ENCODE results near the gene SLC44A1. TPM values are rescaled to one million over a fixed set of nuclear protein-coding genes. Genes with fewer than 3 reads are reported as not detected.

The SLC44A1 gene
- total RNA-seq, 1 experiment from 2014 or later, result 15.2 TPM

DNA sequence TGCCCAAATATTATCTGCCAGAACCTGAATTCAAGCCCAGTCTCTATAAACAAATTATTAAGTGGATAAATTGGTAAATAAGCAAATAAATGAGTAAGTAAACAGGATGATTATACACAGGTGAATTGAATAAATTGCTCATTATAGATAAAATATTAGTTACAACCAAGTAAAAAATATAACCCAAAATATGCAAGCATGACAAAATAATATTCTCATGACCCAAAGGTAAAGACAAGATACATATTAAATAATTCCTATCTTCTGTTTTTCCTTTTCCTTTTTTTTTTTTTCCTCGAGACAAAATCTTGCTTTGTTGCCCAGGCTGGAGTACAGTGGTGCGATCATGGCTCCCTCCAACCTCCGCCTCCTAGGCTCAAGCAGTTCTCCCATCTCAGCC lies 182.2 kb downstream of the SLC44A1 start:
- Mint-ChIP-seq H3K4me1 (ENCODE audit: insufficient read depth, unreplicated experiment) (no peaks in the 10 kb centered on the region), H3K9me3 (ENCODE audit: unreplicated experiment) (no peaks in the 10 kb centered on the region), H3K27ac (ENCODE audit: low read depth, unreplicated experiment) (no peak overlapping the region), H3K36me3 (ENCODE audit: insufficient read depth, unreplicated experiment) (no peaks in the 10 kb centered on the region), H3K27me3 (ENCODE audit: insufficient read depth, unreplicated experiment) (no peaks in the 10 kb centered on the region), H3K4me3 (ENCODE audit: unreplicated experiment) (no peak overlapping the region)
- BruUV-seq (replicated peaks), result no TSS peak
- ChIA-PET CTCF (interaction anchor here (0.7 to 2.3 kb wide), 4 partner anchors 8 to 258 kb away, joined by 3 to 7 read pairs (median 4); no protein-coding TSS in a partner anchor), POLR2A (no interaction called here)
- DNase-seq (ENCODE audit: unreplicated experiment), result no peak
- intact Hi-C loops (cut with micrococcal nuclease), result loop anchor here (5.0 kb wide), 1 partner anchor 131 kb away; the partner anchor contains the start of gene FKTN
- TF ChIP-seq, protein P1, sequence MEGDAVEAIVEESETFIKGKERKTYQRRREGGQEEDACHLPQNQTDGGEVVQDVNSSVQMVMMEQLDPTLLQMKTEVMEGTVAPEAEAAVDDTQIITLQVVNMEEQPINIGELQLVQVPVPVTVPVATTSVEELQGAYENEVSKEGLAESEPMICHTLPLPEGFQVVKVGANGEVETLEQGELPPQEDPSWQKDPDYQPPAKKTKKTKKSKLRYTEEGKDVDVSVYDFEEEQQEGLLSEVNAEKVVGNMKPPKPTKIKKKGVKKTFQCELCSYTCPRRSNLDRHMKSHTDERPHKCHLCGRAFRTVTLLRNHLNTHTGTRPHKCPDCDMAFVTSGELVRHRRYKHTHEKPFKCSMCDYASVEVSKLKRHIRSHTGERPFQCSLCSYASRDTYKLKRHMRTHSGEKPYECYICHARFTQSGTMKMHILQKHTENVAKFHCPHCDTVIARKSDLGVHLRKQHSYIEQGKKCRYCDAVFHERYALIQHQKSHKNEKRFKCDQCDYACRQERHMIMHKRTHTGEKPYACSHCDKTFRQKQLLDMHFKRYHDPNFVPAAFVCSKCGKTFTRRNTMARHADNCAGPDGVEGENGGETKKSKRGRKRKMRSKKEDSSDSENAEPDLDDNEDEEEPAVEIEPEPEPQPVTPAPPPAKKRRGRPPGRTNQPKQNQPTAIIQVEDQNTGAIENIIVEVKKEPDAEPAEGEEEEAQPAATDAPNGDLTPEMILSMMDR (IDR thresholded peaks at IDR 0.05; ENCODE audit: unreplicated experiment), result no peak

DNA sequence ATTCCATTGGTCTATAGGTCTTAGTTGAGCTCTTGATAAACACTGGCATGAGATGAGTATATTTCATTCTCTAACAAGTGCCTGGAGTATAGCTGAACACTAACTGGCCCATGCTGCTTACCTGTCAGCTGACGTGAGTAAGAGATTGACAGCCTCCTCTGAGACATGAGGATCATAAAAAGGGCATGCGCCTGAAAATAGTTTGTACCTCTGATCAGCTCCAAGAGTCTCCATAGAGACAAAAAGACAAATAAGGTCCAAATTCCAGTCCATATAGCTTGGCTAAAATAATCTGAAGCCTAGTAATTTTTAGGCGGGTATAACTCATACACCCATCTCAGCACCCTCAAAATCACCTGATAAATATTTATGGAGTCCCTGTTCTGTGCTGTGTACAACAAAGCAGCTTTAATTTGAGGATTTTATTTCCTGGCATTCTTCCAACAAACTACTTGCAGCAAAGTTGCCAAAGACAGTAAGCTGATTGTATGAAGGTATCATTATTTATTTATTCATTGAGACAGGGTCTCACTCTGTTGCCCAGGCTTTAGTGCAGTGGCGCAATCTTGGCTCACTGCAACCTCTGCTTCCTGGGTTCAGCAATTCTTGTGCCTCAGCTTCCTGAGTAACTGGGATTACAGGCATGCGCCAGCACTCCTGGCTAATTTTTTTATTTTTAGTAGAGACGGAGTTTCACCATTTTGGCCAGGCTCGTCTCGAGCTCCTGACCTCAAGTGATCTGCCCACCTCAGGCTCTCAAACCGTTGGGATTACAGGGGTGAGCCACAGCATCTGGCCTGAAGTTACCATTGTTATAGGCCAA lies 187.2 kb downstream of the SLC44A1 start:
- H3K9me3 Mint-ChIP-seq (ENCODE audit: unreplicated experiment), result peaks cover 8% of the 10 kb centered on the region
- no TSS peak for BruUV-seq (replicated peaks)

DNA sequence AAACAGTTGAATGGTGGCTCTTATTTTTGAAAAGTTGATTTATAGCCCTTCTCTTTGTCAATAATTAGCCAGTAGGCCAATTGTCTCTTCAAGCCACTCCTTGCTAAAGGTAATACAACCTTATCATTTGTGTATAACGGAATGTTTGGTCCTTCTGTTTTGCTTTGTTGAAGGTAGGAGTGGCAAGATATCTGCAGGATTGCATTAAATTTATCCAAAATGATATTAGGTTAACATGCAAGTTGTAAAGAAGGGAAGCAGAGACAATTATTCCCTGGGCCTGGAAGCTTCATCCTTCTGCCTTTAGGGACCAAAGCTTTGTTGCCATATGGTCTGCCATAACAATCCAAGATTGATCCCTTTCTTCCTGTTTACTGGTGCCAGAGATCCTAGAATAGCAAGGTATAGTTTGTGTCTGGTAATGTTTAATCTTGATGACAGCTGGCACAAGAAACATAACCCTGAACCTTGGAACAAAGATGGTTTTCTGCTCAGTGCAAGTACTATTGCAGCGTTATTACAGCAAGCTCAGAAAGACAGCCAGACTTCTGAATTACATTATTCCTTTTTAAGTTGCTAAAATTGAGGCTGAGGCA lies 187.9 kb downstream of the SLC44A1 start:
- ChIA-PET POLR2A (no interaction called here), CTCF (interaction anchor here (0.6 to 1.8 kb wide), 4 partner anchors 10 to 282 kb away, joined by 3 to 5 read pairs (median 4); no protein-coding TSS in a partner anchor)
- BruUV-seq (replicated peaks), result no TSS peak
- Mint-ChIP-seq H3K27me3 (ENCODE audit: insufficient read depth, unreplicated experiment) (no peaks in the 10 kb centered on the region), H3K27ac (ENCODE audit: low read depth, unreplicated experiment) (no peak overlapping the region), H3K4me1 (ENCODE audit: insufficient read depth, unreplicated experiment) (no peaks in the 10 kb centered on the region), H3K9me3 (ENCODE audit: unreplicated experiment) (peaks cover 8% of the 10 kb centered on the region), H3K4me3 (ENCODE audit: unreplicated experiment) (no peak overlapping the region), H3K36me3 (ENCODE audit: insufficient read depth, unreplicated experiment) (no peaks in the 10 kb centered on the region)
- DNase-seq (ENCODE audit: unreplicated experiment), result no peak
- intact Hi-C loops (cut with micrococcal nuclease), result no loop called here
- TF ChIP-seq, protein P1 (IDR thresholded peaks at IDR 0.05; ENCODE audit: unreplicated experiment), result no peak

More for the DNA sequence above, 187.2 kb downstream of the SLC44A1 start:
- ChIA-PET CTCF (interaction anchor here (0.5 to 1.8 kb wide), 8 partner anchors 11 to 283 kb away, joined by 3 to 5 read pairs (median 3); no protein-coding TSS in a partner anchor), POLR2A (interaction anchor here (0.9 kb wide), 1 partner anchor 15 kb away, joined by 3 read pairs; no protein-coding TSS in a partner anchor)
- Mint-ChIP-seq H3K36me3 (ENCODE audit: insufficient read depth, unreplicated experiment) (no peaks in the 10 kb centered on the region), H3K4me1 (ENCODE audit: insufficient read depth, unreplicated experiment) (no peaks in the 10 kb centered on the region), H3K27ac (ENCODE audit: low read depth, unreplicated experiment) (no peak overlapping the region), H3K4me3 (ENCODE audit: unreplicated experiment) (no peak overlapping the region), H3K27me3 (ENCODE audit: insufficient read depth, unreplicated experiment) (no peaks in the 10 kb centered on the region)
- TF ChIP-seq, protein P1 (IDR thresholded peaks at IDR 0.05; ENCODE audit: unreplicated experiment), result no peak
- DNase-seq (ENCODE audit: unreplicated experiment), result no peak
- intact Hi-C loops (cut with micrococcal nuclease), result no loop called here

DNA sequence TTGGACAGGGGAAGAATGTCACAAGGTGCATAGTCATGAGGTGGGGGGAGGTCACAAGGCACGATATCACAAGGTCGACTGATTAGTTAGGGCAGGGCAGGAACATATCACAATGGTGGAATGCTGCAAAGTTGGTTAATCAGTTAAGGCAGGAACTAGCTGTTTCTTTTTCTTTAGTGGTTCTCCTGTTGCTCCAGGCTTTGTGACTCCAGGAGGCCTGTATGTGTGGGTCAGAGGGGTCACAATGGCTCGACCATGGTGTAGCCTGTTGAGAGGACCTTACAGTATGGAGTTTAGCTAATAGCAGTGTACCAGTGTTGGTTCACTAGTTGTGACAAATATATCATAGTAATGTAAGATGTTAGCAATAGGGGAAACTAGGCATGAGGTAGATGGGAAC lies 191.0 kb downstream of the SLC44A1 start:
- H3K4me1 Mint-ChIP-seq (ENCODE audit: insufficient read depth, unreplicated experiment), result peaks cover 6% of the 10 kb centered on the region
- POLR2A ChIA-PET, result no interaction called here
- TF ChIP-seq, protein P1 (IDR thresholded peaks at IDR 0.05; ENCODE audit: unreplicated experiment), result no peak
- no TSS peak for BruUV-seq (replicated peaks)
- no peak overlapping the region for H3K27ac Mint-ChIP-seq (ENCODE audit: low read depth, unreplicated experiment)
- no peak overlapping the region for H3K4me3 Mint-ChIP-seq (ENCODE audit: unreplicated experiment)
- H3K9me3 Mint-ChIP-seq (ENCODE audit: unreplicated experiment), result peaks cover 8% of the 10 kb centered on the region
- H3K27me3 Mint-ChIP-seq (ENCODE audit: insufficient read depth, unreplicated experiment), result no peaks in the 10 kb centered on the region
- no peaks in the 10 kb centered on the region for H3K36me3 Mint-ChIP-seq (ENCODE audit: insufficient read depth, unreplicated experiment)
- no peak for DNase-seq (ENCODE audit: unreplicated experiment)
- CTCF ChIA-PET, result interaction anchor here (0.6 to 1.9 kb wide), 2 partner anchors 10 to 550 kb away, joined by 4 to 7 read pairs; no protein-coding TSS in a partner anchor
- intact Hi-C loops (cut with micrococcal nuclease), result no loop called here

Data from MCF 10A (cell line).